K562 (cell line): Measurements from ENCODE around the gene PRMT3. TPM values are rescaled to one million over a fixed set of nuclear protein-coding genes. Genes with fewer than 3 reads are reported as not detected.

Source experiments
- ATAC-seq: fragments of 200-7000 bp; cut with Tn5 transposase; 3 replicates; pipeline ENCODE4 v1.9.1; 2020; ENCODE audit warnings: moderate library complexity
- BruUV-seq: library from RNA; stranded (reverse); fragments of 400-500 nt; replicated peaks from 2 replicates; lab custom pipeline; 2021; lab: Mats Ljungman, UMichigan
- CTCF ChIA-PET: fragments of 300-600 bp; formaldehyde crosslinking; extraction: SDS; loops from one replicate; lab custom pipeline; 2021; ENCODE audit warnings: low intra/inter-chr PET ratio; lab: Yijun Ruan, JAX
- POLR2A ChIA-PET: fragments of 300-600, 350-650 bp; sonication (Branson Sonifier 250); formaldehyde crosslinking; extraction: SDS; loops from one replicate; lab custom pipeline; 2021; ENCODE audit warnings: antibody characterized with exemption, inconsistent platforms; lab: Yijun Ruan, JAX
- DNase-seq, 4 experiments: peaks; one replicate each; pipeline versions ENCODE4 v3.0.0 to v3.0.0-alpha.2; 2011 to 2018; ENCODE audit warnings: low spot score in 3 of 4, mixed read lengths in 3 of 4; ENCODE audit errors: extremely low read depth in 1 of 4
- FAIRE-seq: peaks from 2 replicates; lab custom pipeline; 2011; peaks lifted over from hg19 to GRCh38; lab: Jason Lieb, UNC
- H2AFZ ChIP-seq: 2 replicates; pipeline ENCODE4 v1.6.0; 2011; ENCODE audit warnings: low read depth, low read length, control low read depth, inconsistent platforms
- H3K27ac ChIP-seq: fragments of 200-600 bp; 3 replicates; pipeline ENCODE4 v1.8.0; 2011; ENCODE audit warnings: low read depth, mild to moderate bottlenecking, control low read depth, inconsistent platforms, low read length, moderate library complexity, mixed read lengths; ENCODE audit errors: extremely low read depth
- H3K27me3 ChIP-seq, 2 experiments: fragments of 300-600 bp in 1 of 2; 2 replicates in 1 of 2; 3 replicates in 1 of 2; pipeline versions ENCODE4 v1.6.0 to v1.8.0; 2011; ENCODE audit warnings: inconsistent platforms in 2 of 2, low read length in 2 of 2, mild to moderate bottlenecking in 1 of 2, mixed read lengths in 1 of 2, moderate library complexity in 1 of 2; ENCODE audit not compliant: control insufficient read depth in 2 of 2, insufficient read depth in 2 of 2
- H3K36me3 ChIP-seq: fragments of 300-600 bp; 3 replicates; pipeline ENCODE4 v1.8.0; 2011; ENCODE audit warnings: mild to moderate bottlenecking, low read length, inconsistent platforms; ENCODE audit not compliant: control insufficient read depth, insufficient read depth
- H3K4me1 ChIP-seq, 2 experiments: fragments of 200-600 bp in 1 of 2; replicated peaks in 1 of 2; 2 replicates in 1 of 2; 3 replicates in 1 of 2; pipeline versions ENCODE4 v1.5.1 to v1.8.0; 2011; ENCODE audit warnings: inconsistent platforms in 2 of 2, low read length in 2 of 2, mild to moderate bottlenecking in 1 of 2, mixed read lengths in 1 of 2, moderate library complexity in 1 of 2; ENCODE audit not compliant: control insufficient read depth in 2 of 2, insufficient read depth in 2 of 2
- H3K4me2 ChIP-seq: 2 replicates; pipeline ENCODE4 v1.6.1; 2011; ENCODE audit warnings: low read length, control low read depth, inconsistent platforms, mixed read lengths; ENCODE audit not compliant: insufficient read depth
- H3K4me3 ChIP-seq: fragments of 200-600 bp; sonication (generic), shearing (Covaris generic); 2 replicates; pipeline ENCODE4 v1.5.1; 2016; ENCODE audit warnings: control low read depth, inconsistent platforms
- H3K79me2 ChIP-seq: fragments of 200-600 bp; 3 replicates; pipeline ENCODE4 v1.8.0; 2011; ENCODE audit warnings: low read length, inconsistent platforms; ENCODE audit not compliant: control insufficient read depth, insufficient read depth
- H3K9ac ChIP-seq, 2 experiments: 2 replicates each; pipeline versions ENCODE4 v1.6.0 to v1.6.1; 2011; ENCODE audit warnings: low read depth in 2 of 2, low read length in 2 of 2, control low read depth in 1 of 2, inconsistent platforms in 1 of 2, mild to moderate bottlenecking in 1 of 2, mixed read lengths in 1 of 2; ENCODE audit not compliant: insufficient read depth in 1 of 2
- H3K9me1 ChIP-seq: one replicate; pipeline ENCODE4 v1.6.0; 2011; ENCODE audit warnings: inconsistent platforms, mild to moderate bottlenecking, low read length, moderate library complexity; ENCODE audit not compliant: control insufficient read depth, insufficient read depth
- H3K9me3 ChIP-seq: replicated peaks from 2 replicates; pipeline ENCODE4 v1.5.1; 2011; ENCODE audit warnings: low read depth, low read length, inconsistent platforms; ENCODE audit not compliant: control insufficient read depth, insufficient read depth
- H4K20me1 ChIP-seq: replicated peaks from 2 replicates; pipeline ENCODE4 v1.6.1; 2011; ENCODE audit warnings: low read length, inconsistent platforms, mixed read lengths; ENCODE audit not compliant: control insufficient read depth, insufficient read depth
- CBX5 ChIP-seq: IDR thresholded peaks from 2 replicates; pipeline ENCODE4 v1.6.1; 2014; ENCODE audit warnings: low read depth, borderline replicate concordance
- HDAC1 ChIP-seq, 2 experiments: fragments of 450-650 bp; IDR thresholded peaks; 2 replicates each; pipeline ENCODE4 v1.6.1; 2016 to 2017; ENCODE audit warnings: inconsistent platforms in 1 of 2, mild to moderate bottlenecking in 1 of 2, moderate library complexity in 1 of 2
- HDAC3 ChIP-seq: fragments of 450-650 bp; IDR thresholded peaks from 2 replicates; pipeline ENCODE4 v1.6.1; 2018; ENCODE audit warnings: borderline replicate concordance, mild to moderate bottlenecking, moderate library complexity; ENCODE audit not compliant: partially characterized antibody
- KAT8 ChIP-seq: fragments of 450-650 bp; IDR thresholded peaks from 2 replicates; pipeline ENCODE4 v1.6.1; 2016; ENCODE audit warnings: low read depth, mild to moderate bottlenecking
- MAZ ChIP-seq, 2 experiments: fragments of 450-650 bp in 1 of 2; sonication (generic) in 1 of 2; formaldehyde crosslinking; IDR thresholded peaks in 1 of 2; conservative IDR thresholded peaks in 1 of 2; 2 replicates each; pipeline versions ENCODE4 v1.4.0 to v1.5.0; 2020; ENCODE audit warnings: mild to moderate bottlenecking in 1 of 2, missing genetic modification reagents in 1 of 2
- MEIS2 ChIP-seq: fragments of 450-650 bp; IDR thresholded peaks from 2 replicates; pipeline ENCODE4 v1.6.1; 2014; ENCODE audit warnings: mild to moderate bottlenecking; ENCODE audit not compliant: partially characterized antibody
- PHF20 ChIP-seq: fragments of 450-650 bp; IDR thresholded peaks from 2 replicates; pipeline ENCODE4 v1.6.1; 2018; ENCODE audit not compliant: partially characterized antibody
- ZC3H11A ChIP-seq: IDR thresholded peaks from 2 replicates; pipeline ENCODE4 v1.6.1; 2012; ENCODE audit warnings: low read depth, low read length, improper control_type of control experiment
- ZNF253 ChIP-seq: fragments of 250-450 bp; sonication (Bioruptor Pico); conservative IDR thresholded peaks from 2 replicates; pipeline ENCODE4 v1.6.1; 2021; ENCODE audit warnings: mild to moderate bottlenecking
- ZNF282 ChIP-seq: sonication (generic); formaldehyde crosslinking; IDR thresholded peaks from 2 replicates; pipeline ENCODE4 v1.8.1; 2023; ENCODE audit warnings: missing genetic modification reagents
- ZNF778 ChIP-seq: fragments of 450-650 bp; formaldehyde crosslinking; IDR thresholded peaks from 2 replicates; pipeline ENCODE4 v1.4.0; 2020; ENCODE audit warnings: mild to moderate bottlenecking, moderate library complexity
- WGBS: fragments of 100-300 bp; shearing (Covaris generic); methylation state at CpG from one replicate; pipeline ENCODE4 v1.1.6; 2016; ENCODE audit warnings: low coverage, mixed read lengths; ENCODE audit not compliant: insufficient coverage; ENCODE audit errors: missing lambda C conversion rate; 5-methylcytosine and 5-hydroxymethylcytosine counted together
- in situ Hi-C: fragments of 300-500 bp; cut with MboI; formaldehyde crosslinking; loops from 4 replicates; pipeline ENCODE4 v1.15.0; 2018; ENCODE audit warnings: inconsistent platforms, mixed read lengths
- intact Hi-C: fragments of 100-400 bp; cut with micrococcal nuclease; formaldehyde crosslinking; loops from 2 replicates; pipeline ENCODE4 v1.14.2; 2022
- polyA plus RNA-seq, 8 experiments: library from polyadenylated mRNA; depleted of rRNA in 4 of 8; stranded (reverse) in 5 of 8; unstranded in 3 of 8; fragments of >200 nt; fragmentation: Nextera tagmentation in 2 of 8; fragmentation: Illumina TruSeq in 1 of 8; extraction: Ambion mirVana in 2 of 8; extraction: Trizol in 1 of 8; gene quantifications; 2 replicates each; pipeline versions ENCODE4 v1.2.1 to v1.2.3, GENCODE V29; 2011 to 2014; ENCODE audit warnings: inconsistent platforms in 1 of 8, missing spikeins in 1 of 8
- total RNA-seq, 7 experiments: library from RNA; depleted of rRNA in 6 of 7; stranded (reverse); fragments of >200 nt in 6 of 7; fragmentation: Illumina TruSeq in 2 of 7; extraction: Trizol in 2 of 7; gene quantifications; 2 replicates each; pipeline versions ENCODE4 v1.2.1 to v1.2.3, GENCODE V29; 2011 to 2021; ENCODE audit warnings: low replicate concordance in 1 of 7
- TF ChIP-seq, protein P1 (sequence below): fragments of 250-450 bp; sonication (Bioruptor Pico); IDR thresholded peaks from 2 replicates; pipeline ENCODE4 v1.4.0; 2020; ENCODE audit warnings: mild to moderate bottlenecking
- TF ChIP-seq, protein P2 (sequence below): fragments of 250-450 bp; sonication (Bioruptor Pico); IDR thresholded peaks from 2 replicates; pipeline ENCODE4 v1.8.0; 2022; ENCODE audit warnings: moderate library complexity, mild to moderate bottlenecking, inconsistent platforms
- TF ChIP-seq, protein P3 (sequence below): fragments of 450-650 bp; IDR thresholded peaks from 2 replicates; pipeline ENCODE4 v1.6.1; 2016; ENCODE audit warnings: missing biosample characterization, missing genetic modification characterization
- TF ChIP-seq, protein P4 (sequence below): fragments of 450-650 bp; IDR thresholded peaks from 2 replicates; pipeline ENCODE4 v1.6.1; 2016; ENCODE audit warnings: antibody characterized with exemption
- TF ChIP-seq, protein P5 (sequence below): conservative IDR thresholded peaks from 2 replicates; pipeline ENCODE4 v1.6.1; 2011; ENCODE audit warnings: low read depth, mild to moderate bottlenecking, low read length; ENCODE audit not compliant: control insufficient read depth
- TF ChIP-seq, protein P6 (sequence below): sonication (generic); formaldehyde crosslinking; IDR thresholded peaks from 2 replicates; pipeline ENCODE4 v1.9.0; 2022; ENCODE audit warnings: mild to moderate bottlenecking, missing genetic modification reagents

PRMT3 gene
- total and polyA plus RNA-seq, 9 of the 15 experiments (the other 6 are each of a cell fraction or from before 2014, with no cell fraction given), result 24.0 to 62.1 (median 44.7) TPM

DNA sequence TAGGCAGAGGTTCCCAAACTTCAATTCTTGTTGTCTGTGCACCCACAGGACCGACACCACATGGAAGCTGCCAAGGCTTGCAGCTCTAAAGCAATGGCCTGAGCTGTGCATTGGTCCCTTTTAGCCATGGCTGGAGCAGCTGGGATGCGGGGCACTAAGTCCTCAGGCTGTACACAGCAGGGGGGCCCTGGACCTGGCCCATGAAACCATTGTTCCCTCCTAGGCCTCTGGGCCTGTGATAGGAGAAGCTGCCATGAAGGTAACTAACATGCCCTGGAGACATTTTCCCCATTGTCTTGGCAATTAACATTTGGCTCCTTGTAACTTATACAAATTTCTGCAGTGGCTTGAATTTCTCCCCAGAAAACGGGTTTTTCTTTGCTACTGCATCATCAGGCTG, 168.3 kb downstream of the PRMT3 start:
- Histone ChIP-seq H3K4me3 (no peak overlapping the region), H3K79me2 (no peaks in the 10 kb centered on the region), H3K36me3 (no peaks in the 10 kb centered on the region), H3K9ac (no peak overlapping the region), H3K4me2 (no peak overlapping the region), H2AFZ (no peak overlapping the region), H3K4me1 (no peaks in the 10 kb centered on the region), H4K20me1 (no peaks in the 10 kb centered on the region), H3K27me3 (no peaks in the 10 kb centered on the region; a peak in 1 of 5 replicates), H3K9me1 (no peaks in the 10 kb centered on the region), H3K27ac (no peak overlapping the region), H3K9me3 (no peaks in the 10 kb centered on the region)
- 0% methylated on average over 3 of the region's 3 CpGs for WGBS
- FAIRE-seq (no peak), DNase-seq (no peak), ATAC-seq (no peak)
- CTCF ChIA-PET, result no interaction called here
- POLR2A ChIA-PET, result no interaction called here
- BruUV-seq, result no TSS peak
- intact Hi-C loops (no loop called here), in situ Hi-C loops (no loop called here)
- TF ChIP-seq, protein P1, sequence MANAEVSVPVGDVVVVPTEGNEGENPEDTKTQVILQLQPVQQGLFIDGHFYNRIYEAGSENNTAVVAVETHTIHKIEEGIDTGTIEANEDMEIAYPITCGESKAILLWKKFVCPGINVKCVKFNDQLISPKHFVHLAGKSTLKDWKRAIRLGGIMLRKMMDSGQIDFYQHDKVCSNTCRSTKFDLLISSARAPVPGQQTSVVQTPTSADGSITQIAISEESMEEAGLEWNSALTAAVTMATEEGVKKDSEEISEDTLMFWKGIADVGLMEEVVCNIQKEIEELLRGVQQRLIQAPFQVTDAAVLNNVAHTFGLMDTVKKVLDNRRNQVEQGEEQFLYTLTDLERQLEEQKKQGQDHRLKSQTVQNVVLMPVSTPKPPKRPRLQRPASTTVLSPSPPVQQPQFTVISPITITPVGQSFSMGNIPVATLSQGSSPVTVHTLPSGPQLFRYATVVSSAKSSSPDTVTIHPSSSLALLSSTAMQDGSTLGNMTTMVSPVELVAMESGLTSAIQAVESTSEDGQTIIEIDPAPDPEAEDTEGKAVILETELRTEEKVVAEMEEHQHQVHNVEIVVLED, result no peak
- TF ChIP-seq, protein P2, sequence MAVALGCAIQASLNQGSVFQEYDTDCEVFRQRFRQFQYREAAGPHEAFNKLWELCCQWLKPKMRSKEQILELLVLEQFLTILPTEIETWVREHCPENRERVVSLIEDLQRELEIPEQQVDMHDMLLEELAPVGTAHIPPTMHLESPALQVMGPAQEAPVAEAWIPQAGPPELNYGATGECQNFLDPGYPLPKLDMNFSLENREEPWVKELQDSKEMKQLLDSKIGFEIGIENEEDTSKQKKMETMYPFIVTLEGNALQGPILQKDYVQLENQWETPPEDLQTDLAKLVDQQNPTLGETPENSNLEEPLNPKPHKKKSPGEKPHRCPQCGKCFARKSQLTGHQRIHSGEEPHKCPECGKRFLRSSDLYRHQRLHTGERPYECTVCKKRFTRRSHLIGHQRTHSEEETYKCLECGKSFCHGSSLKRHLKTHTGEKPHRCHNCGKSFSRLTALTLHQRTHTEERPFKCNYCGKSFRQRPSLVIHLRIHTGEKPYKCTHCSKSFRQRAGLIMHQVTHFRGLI (CRISPR knock-in tag), result no peak
- no peak for TF ChIP-seq KAT8
- no peak for TF ChIP-seq ZNF282
- TF ChIP-seq CBX5, result no peak
- TF ChIP-seq MEIS2, result no peak
- TF ChIP-seq ZC3H11A, result no peak
- TF ChIP-seq MAZ (CRISPR knock-in tag; conservative IDR thresholded peaks at IDR 0.05 in 1 of 2, IDR thresholded peaks at IDR 0.05 in 1 of 2), result no peak
- TF ChIP-seq PHF20, result no peak
- TF ChIP-seq, protein P3, sequence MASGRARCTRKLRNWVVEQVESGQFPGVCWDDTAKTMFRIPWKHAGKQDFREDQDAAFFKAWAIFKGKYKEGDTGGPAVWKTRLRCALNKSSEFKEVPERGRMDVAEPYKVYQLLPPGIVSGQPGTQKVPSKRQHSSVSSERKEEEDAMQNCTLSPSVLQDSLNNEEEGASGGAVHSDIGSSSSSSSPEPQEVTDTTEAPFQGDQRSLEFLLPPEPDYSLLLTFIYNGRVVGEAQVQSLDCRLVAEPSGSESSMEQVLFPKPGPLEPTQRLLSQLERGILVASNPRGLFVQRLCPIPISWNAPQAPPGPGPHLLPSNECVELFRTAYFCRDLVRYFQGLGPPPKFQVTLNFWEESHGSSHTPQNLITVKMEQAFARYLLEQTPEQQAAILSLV (tag), result no peak
- TF ChIP-seq, protein P4, sequence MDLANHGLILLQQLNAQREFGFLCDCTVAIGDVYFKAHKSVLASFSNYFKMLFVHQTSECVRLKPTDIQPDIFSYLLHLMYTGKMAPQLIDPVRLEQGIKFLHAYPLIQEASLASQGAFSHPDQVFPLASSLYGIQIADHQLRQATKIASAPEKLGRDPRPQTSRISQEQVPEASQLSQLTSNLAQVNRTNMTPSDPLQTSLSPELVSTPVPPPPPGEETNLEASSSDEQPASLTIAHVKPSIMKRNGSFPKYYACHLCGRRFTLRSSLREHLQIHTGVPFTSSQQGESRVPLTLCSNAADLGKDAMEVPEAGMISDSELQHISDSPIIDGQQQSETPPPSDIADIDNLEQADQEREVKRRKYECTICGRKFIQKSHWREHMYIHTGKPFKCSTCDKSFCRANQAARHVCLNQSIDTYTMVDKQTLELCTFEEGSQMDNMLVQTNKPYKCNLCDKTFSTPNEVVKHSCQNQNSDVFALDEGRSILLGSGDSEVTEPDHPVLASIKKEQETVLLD, result no peak
- TF ChIP-seq ZNF253, result no peak
- no peak for TF ChIP-seq HDAC1 (IDR thresholded peaks at IDR 0.05)
- TF ChIP-seq HDAC3, result no peak
- TF ChIP-seq, protein P5, sequence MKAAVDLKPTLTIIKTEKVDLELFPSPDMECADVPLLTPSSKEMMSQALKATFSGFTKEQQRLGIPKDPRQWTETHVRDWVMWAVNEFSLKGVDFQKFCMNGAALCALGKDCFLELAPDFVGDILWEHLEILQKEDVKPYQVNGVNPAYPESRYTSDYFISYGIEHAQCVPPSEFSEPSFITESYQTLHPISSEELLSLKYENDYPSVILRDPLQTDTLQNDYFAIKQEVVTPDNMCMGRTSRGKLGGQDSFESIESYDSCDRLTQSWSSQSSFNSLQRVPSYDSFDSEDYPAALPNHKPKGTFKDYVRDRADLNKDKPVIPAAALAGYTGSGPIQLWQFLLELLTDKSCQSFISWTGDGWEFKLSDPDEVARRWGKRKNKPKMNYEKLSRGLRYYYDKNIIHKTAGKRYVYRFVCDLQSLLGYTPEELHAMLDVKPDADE, result no peak
- TF ChIP-seq ZNF778 (CRISPR knock-in tag), result no peak
- TF ChIP-seq, protein P6, sequence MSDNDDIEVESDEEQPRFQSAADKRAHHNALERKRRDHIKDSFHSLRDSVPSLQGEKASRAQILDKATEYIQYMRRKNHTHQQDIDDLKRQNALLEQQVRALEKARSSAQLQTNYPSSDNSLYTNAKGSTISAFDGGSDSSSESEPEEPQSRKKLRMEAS (CRISPR knock-in tag), result no peak
